ENCODE results near the gene ARHGEF37. TPM values are rescaled to one million over a fixed set of nuclear protein-coding genes. Genes with fewer than 3 reads are reported as not detected.

ARHGEF37 gene
- total RNA-seq, 2 experiments from 2014 or later, result 1.1 TPM

DNA sequence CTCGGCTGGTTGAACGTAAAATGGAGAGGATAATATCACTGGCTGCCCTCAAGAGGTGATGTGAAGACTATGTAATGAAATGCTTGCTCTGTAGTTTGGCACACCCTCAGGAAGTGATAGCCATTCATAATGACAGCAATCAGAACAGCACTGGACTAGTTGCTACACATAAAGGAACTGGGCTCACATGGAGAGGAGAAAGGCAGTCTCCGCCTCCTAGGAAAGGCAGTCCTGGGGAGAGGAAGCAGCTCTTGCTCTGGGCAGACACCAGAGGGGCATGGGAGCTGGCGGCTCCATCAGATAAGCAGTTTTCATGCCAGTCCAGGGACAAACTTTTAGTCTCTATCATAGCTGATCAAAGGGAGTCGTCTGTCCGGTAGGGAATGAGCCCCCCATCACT is 46.9 kb downstream of the ARHGEF37 start:
- TF ChIP-seq, protein P1, sequence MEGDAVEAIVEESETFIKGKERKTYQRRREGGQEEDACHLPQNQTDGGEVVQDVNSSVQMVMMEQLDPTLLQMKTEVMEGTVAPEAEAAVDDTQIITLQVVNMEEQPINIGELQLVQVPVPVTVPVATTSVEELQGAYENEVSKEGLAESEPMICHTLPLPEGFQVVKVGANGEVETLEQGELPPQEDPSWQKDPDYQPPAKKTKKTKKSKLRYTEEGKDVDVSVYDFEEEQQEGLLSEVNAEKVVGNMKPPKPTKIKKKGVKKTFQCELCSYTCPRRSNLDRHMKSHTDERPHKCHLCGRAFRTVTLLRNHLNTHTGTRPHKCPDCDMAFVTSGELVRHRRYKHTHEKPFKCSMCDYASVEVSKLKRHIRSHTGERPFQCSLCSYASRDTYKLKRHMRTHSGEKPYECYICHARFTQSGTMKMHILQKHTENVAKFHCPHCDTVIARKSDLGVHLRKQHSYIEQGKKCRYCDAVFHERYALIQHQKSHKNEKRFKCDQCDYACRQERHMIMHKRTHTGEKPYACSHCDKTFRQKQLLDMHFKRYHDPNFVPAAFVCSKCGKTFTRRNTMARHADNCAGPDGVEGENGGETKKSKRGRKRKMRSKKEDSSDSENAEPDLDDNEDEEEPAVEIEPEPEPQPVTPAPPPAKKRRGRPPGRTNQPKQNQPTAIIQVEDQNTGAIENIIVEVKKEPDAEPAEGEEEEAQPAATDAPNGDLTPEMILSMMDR (IDR thresholded peaks at IDR 0.05), result no peak
- H3K36me3 Mint-ChIP-seq (ENCODE audit: low read depth), result no peaks in the 10 kb centered on the region
- ChIA-PET CTCF (interaction anchor here (0.9 to 2.4 kb wide), 3 partner anchors 10 to 364 kb away, joined by 3 to 11 read pairs (median 3); no protein-coding TSS in a partner anchor), POLR2A (no interaction called here)
- H3K27ac Mint-ChIP-seq, result no peak overlapping the region
- no peak for DNase-seq
- H3K4me3 Mint-ChIP-seq, result no peak overlapping the region
- intact Hi-C loops (cut with micrococcal nuclease), result no loop called here
- no peaks in the 10 kb centered on the region for H3K27me3 Mint-ChIP-seq
- peaks cover 13% of the 10 kb centered on the region for H3K4me1 Mint-ChIP-seq (ENCODE audit: low read depth)
- H3K9me3 Mint-ChIP-seq, result no peaks in the 10 kb centered on the region
- no peak for ATAC-seq

DNA sequence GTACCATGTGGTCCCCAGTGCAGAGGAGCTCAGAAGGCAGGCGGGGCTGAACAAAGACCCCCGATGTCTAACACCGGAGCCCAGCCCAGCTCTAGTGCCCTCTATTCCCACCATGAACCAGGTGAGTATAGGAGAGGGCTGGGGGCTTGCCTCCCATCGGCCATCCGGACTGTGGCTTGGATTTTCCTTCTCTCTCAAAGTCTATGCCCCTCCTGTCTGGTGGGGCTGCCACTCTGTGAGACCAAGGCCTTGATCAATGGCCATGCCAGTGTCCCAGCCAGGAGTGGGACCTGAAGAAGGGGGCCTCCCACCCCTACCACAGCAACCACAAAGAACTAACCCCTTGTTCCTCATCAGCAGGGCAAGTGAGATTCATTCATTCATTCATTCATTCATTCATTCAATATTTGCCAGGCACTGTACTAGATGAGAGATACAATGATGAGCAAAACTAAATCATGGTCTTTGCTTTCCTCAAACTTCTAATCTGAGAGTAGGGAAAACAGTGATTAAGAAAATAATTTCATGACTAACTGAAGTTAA is 47.6 kb downstream of the ARHGEF37 start:
- H3K36me3 Mint-ChIP-seq (ENCODE audit: low read depth), result no peaks in the 10 kb centered on the region
- intact Hi-C loops (cut with micrococcal nuclease), result no loop called here
- ChIA-PET CTCF (interaction anchor here (0.9 to 2.4 kb wide), 3 partner anchors 11 to 363 kb away, joined by 3 to 11 read pairs (median 3); no protein-coding TSS in a partner anchor), POLR2A (no interaction called here)
- H3K4me1 Mint-ChIP-seq (ENCODE audit: low read depth), result peaks cover 19% of the 10 kb centered on the region
- H3K4me3 Mint-ChIP-seq, result no peak overlapping the region
- TF ChIP-seq, protein P1 (IDR thresholded peaks at IDR 0.05), result no peak
- no peaks in the 10 kb centered on the region for H3K9me3 Mint-ChIP-seq
- ATAC-seq (no peak), DNase-seq (no peak)
- H3K27me3 Mint-ChIP-seq, result no peaks in the 10 kb centered on the region
- H3K27ac Mint-ChIP-seq, result no peak overlapping the region

- CTCF ChIA-PET, result interaction anchor here (1.3 to 2.4 kb wide), 2 partner anchors 11 to 361 kb away, joined by 3 to 11 read pairs; no protein-coding TSS in a partner anchor
- Mint-ChIP-seq H3K4me3 (no peak overlapping the region), H3K9me3 (no peaks in the 10 kb centered on the region), H3K36me3 (ENCODE audit: low read depth) (no peaks in the 10 kb centered on the region), H3K27ac (no peak overlapping the region), H3K27me3 (no peaks in the 10 kb centered on the region), H3K4me1 (ENCODE audit: low read depth) (peaks cover 19% of the 10 kb centered on the region)
- ATAC-seq, result no peak
- DNase-seq, result no peak
- intact Hi-C loops (cut with micrococcal nuclease), result no loop called here
- TF ChIP-seq, protein P1 (IDR thresholded peaks at IDR 0.05), result no peak
- POLR2A ChIA-PET, result no interaction called here
Measured at GRCh38 chr5:149629421-149629820, 48.1 kb downstream of the ARHGEF37 start.

- DNase-seq (no peak), ATAC-seq (no peak)
- Mint-ChIP-seq H3K36me3 (ENCODE audit: low read depth) (no peaks in the 10 kb centered on the region), H3K27ac (no peak overlapping the region), H3K9me3 (no peaks in the 10 kb centered on the region), H3K27me3 (no peaks in the 10 kb centered on the region), H3K4me1 (ENCODE audit: low read depth) (peaks cover 19% of the 10 kb centered on the region), H3K4me3 (no peak overlapping the region)
- ChIA-PET CTCF (interaction anchor here (2.4 kb wide), 1 partner anchor 12 kb away, joined by 11 read pairs; no protein-coding TSS in a partner anchor), POLR2A (interaction anchor here (0.6 kb wide), 1 partner anchor 64 kb away, joined by 4 read pairs; no protein-coding TSS in a partner anchor)
- TF ChIP-seq, protein P1 (IDR thresholded peaks at IDR 0.05), result no peak
- intact Hi-C loops (cut with micrococcal nuclease), result loop anchor here (10.0 kb wide), 1 partner anchor 334 kb away; the partner anchor contains the start of gene SLC26A2
Measured at GRCh38 chr5:149630337-149630736, 49.0 kb downstream of the ARHGEF37 start.

DNA sequence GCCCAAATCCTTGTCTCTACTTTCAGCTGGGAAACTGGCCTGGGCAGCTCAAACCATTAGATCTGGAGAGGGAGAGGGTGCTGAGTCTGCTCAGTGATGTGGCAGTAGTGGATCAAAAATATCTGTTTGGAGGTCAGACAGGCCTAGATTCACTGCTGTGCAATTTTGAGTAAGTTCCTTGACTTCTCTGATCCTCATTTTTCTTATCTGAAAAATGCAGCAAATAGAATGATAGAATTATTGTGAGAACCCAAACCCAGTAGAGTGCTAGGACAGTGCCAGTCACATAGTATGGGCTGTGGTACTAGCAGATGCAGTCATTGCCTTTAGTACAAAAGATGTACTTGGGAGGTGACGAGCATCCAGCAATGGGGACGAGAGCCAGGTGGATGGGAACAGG is 50.2 kb downstream of the ARHGEF37 start:
- no peaks in the 10 kb centered on the region for H3K9me3 Mint-ChIP-seq
- H3K4me3 Mint-ChIP-seq, result no peak overlapping the region
- no peak for DNase-seq
- H3K27me3 Mint-ChIP-seq, result no peaks in the 10 kb centered on the region
- no peaks in the 10 kb centered on the region for H3K36me3 Mint-ChIP-seq (ENCODE audit: low read depth)
- POLR2A ChIA-PET, result no interaction called here
- CTCF ChIA-PET, result interaction anchor here (0.6 to 1.0 kb wide), 3 partner anchors 8 to 359 kb away, joined by 3 to 4 read pairs (median 3); no protein-coding TSS in a partner anchor
- H3K4me1 Mint-ChIP-seq (ENCODE audit: low read depth), result peaks cover 19% of the 10 kb centered on the region
- no peak overlapping the region for H3K27ac Mint-ChIP-seq
- TF ChIP-seq, protein P1 (IDR thresholded peaks at IDR 0.05), result no peak
- ATAC-seq, result no peak
- intact Hi-C loops (cut with micrococcal nuclease), result loop anchor here (10.0 kb wide), 1 partner anchor 333 kb away; the partner anchor contains the start of gene SLC26A2
